RKO (cell line): ENCODE data around the gene C15orf62.

Experiments
- DNase-seq: peaks from one replicate; pipeline ENCODE4 v3.0.0-alpha.2; 2016; ENCODE audit warnings: low spot score

The C15orf62 gene

GRCh38 chr15:40819048-40819447 lies 49.3 kb downstream of the C15orf62 start:
- no peak for DNase-seq

- DNase-seq: no peak
These were observed 51.4 kb downstream of the C15orf62 start for GRCh38 chr15:40821195-40821594.
